Measurements from ENCODE around the gene TRIM13. TPM values are rescaled to one million over a fixed set of nuclear protein-coding genes. Genes with fewer than 3 reads are reported as not detected.
A peak's percentile ranks its signal among the peaks of the same experiment; 100 is the strongest.

Gene TRIM13
- total RNA-seq, 6 experiments from 2014 or later = 5.6 to 10.8 (median 7.3) TPM

DNA sequence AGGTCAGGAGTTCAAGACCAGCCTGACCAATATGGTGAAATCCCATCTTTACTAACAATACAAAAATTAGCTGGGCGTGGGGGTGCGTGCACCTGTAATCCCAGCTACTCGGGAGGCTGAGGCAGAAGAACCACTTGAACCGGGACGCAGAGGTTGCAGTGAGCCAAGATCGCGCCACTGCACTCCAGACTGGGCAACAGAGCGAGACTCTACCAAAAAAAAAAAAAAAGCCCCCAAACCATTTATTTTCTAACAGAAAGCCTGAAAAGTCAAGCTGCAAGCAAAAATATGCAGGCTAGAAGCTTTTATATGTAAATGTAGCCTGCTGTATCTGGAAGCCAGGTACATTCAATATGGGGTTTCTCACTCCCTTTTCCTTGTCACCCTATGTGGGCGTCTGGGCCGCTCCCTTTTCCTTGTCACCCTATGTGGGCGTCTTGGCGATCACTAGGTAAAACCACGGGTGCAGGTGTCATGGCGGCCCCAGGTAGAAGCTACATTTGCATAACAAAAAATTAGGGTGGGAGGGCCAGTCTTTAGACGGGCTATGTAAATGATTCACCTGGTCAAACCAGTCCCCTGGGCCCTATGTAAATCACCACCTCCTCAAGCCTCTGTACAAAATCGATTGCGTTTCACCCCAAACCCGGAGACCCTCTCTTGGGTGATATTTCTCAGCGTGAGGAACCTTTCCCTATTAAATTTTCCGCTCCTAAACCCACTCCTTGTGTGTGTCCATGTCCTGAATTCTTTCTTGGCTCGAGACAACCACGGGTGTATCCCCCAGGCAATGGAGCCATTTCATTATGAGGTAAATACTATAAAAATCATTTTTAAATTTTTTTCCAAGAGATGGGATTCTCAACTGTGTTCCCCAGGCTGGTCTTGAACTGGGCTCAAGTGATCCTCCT, 2.1 kb downstream of the TRIM13 start:
- H3K4me3 ChIP-seq = no peak overlapping the region
- H3K9me3 ChIP-seq = no peaks in the 10 kb centered on the region
- intact Hi-C loops (cut with DNase I) = no loop called here
- TF ChIP-seq, protein P1, sequence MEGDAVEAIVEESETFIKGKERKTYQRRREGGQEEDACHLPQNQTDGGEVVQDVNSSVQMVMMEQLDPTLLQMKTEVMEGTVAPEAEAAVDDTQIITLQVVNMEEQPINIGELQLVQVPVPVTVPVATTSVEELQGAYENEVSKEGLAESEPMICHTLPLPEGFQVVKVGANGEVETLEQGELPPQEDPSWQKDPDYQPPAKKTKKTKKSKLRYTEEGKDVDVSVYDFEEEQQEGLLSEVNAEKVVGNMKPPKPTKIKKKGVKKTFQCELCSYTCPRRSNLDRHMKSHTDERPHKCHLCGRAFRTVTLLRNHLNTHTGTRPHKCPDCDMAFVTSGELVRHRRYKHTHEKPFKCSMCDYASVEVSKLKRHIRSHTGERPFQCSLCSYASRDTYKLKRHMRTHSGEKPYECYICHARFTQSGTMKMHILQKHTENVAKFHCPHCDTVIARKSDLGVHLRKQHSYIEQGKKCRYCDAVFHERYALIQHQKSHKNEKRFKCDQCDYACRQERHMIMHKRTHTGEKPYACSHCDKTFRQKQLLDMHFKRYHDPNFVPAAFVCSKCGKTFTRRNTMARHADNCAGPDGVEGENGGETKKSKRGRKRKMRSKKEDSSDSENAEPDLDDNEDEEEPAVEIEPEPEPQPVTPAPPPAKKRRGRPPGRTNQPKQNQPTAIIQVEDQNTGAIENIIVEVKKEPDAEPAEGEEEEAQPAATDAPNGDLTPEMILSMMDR (IDR thresholded peaks at IDR 0.05) = no peak
- TF ChIP-seq POLR2A (IDR thresholded peaks at IDR 0.05) = no peak
- no peaks in the 10 kb centered on the region for H3K27me3 ChIP-seq
- DNase-seq = no peak
- no peak for ATAC-seq
- WGBS (ENCODE audit: insufficient coverage, low coverage, low lambda C conversion rate, missing lambda C conversion rate) = 79% methylated on average over 12 of the region's 22 CpGs
- peaks cover 0 to 12% (median 0%) of the 10 kb centered on the region in 4 donors for H3K36me3 ChIP-seq
- peak overlapping the region in 1 of 3 donors; percentile 90 for H3K27ac ChIP-seq
- H3K4me1 ChIP-seq = peaks cover 0 to 32% (median 6%) of the 10 kb centered on the region in 4 donors

DNA sequence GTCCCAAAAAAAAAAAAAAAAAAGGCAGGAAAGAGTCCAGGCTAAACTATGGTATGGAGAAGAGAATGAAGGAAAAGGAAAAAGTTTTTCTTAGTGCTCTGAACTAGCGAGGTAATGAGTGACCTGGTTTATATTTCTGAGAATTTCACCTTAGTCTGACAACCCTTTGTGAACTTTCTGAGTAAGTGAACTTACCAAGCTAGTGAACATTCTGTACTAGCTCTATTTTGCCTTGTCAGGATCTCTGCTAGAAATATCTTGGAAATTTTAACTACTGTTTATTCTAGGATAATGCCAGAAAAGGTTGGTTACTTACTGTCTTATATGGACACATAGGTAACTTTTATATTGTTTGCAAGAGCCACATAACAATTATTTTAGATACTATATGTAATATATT, 4.4 kb downstream of the TRIM13 start:
- H3K9me3 ChIP-seq = no peaks in the 10 kb centered on the region
- TF ChIP-seq, protein P1 (IDR thresholded peaks at IDR 0.05) = no peak
- TF ChIP-seq POLR2A (IDR thresholded peaks at IDR 0.05) = no peak
- no peak overlapping the region for H3K27ac ChIP-seq
- H3K4me1 ChIP-seq = peaks cover 0 to 35% (median 6%) of the 10 kb centered on the region in 4 donors
- H3K27me3 ChIP-seq = no peaks in the 10 kb centered on the region
- no peak overlapping the region for H3K4me3 ChIP-seq
- 25% methylated on average over 1 of the region's 1 CpG for WGBS (ENCODE audit: insufficient coverage, low coverage, low lambda C conversion rate, missing lambda C conversion rate)
- peaks cover 0 to 12% (median 0%) of the 10 kb centered on the region in 4 donors for H3K36me3 ChIP-seq
- no peak for DNase-seq
- intact Hi-C loops (cut with DNase I) = no loop called here
- ATAC-seq = no peak

DNA sequence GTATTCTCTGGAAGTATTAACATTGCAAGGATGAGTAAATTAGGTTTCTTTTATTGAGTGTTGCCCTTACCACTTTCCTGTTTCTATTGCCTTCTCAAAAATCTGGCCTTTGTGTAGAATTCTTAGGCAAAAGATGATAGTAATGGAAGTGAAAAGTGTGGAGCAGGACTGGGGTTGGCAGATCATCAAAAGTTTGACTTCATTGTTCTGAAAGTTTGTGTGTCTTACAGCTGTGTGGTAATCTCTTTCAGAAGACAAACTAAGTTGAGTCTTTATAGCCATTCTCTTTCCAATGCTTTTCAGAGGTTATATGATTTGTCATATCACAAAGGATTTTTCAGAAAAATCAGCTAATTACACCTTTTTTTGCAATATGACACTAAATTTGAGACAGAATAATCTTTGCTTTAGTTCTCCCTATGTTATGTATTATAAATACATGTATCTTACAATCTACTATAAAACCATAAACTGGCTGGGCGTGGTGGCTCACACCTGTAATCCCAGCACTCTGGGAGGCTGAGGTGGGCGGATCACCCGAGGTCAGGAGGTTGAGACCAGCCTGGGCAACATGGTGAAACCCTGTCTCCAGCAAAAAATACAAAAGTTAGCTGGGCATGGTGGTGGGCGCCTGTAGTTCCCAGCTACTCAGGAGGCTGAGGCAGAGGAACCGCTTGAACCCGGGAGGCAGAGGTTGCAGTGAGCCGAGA, 9.7 kb downstream of the TRIM13 start:
- intact Hi-C loops (cut with DNase I) = no loop called here
- no peaks in the 10 kb centered on the region for H3K9me3 ChIP-seq
- peaks cover 0 to 9% (median under 1%) of the 10 kb centered on the region in 4 donors for H3K36me3 ChIP-seq
- no peak for DNase-seq
- TF ChIP-seq POLR2A (IDR thresholded peaks at IDR 0.05) = no peak
- TF ChIP-seq, protein P1 (IDR thresholded peaks at IDR 0.05) = no peak
- H3K4me3 ChIP-seq = no peak overlapping the region
- WGBS (ENCODE audit: insufficient coverage, low coverage, low lambda C conversion rate, missing lambda C conversion rate) = 89% methylated on average over 6 of the region's 7 CpGs
- no peak overlapping the region for H3K27ac ChIP-seq
- peak in 2 of 4 donors; percentile 37 to 39 for ATAC-seq
- no peaks in the 10 kb centered on the region for H3K27me3 ChIP-seq
- H3K4me1 ChIP-seq = peaks cover 0 to 15% (median 0%) of the 10 kb centered on the region in 4 donors

DNA sequence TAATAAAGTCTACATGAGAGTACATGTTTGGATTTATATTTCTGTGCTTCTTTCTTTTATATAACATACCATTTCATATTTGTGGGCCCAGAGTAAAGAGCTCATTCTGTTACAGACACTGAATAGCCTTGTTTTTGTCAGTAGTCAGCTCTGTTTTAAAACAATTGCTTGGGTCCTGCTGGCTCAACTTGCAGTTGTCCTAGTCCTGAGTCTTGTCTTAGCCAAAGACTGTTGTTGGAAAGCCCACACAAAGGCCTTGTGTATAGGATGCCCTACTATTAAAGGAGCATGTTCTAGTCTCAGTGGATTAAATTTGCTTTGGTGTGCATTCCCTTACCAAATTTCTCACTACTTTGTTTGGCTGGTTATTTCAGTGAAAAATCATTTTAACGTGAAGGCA, 14.6 kb downstream of the TRIM13 start:
- DNase-seq (no peak), ATAC-seq (no peak)
- Histone ChIP-seq H3K9me3 (no peaks in the 10 kb centered on the region), H3K27me3 (no peaks in the 10 kb centered on the region), H3K27ac (no peak overlapping the region), H3K4me1 (no peaks in the 10 kb centered on the region), H3K36me3 (peaks cover 0 to 22% (median 7%) of the 10 kb centered on the region in 4 donors), H3K4me3 (no peak overlapping the region)
- TF ChIP-seq, protein P1 (IDR thresholded peaks at IDR 0.05) = no peak
- no peak for TF ChIP-seq POLR2A (IDR thresholded peaks at IDR 0.05)
- 83% methylated on average over 1 of the region's 1 CpG for WGBS (ENCODE audit: insufficient coverage, low coverage, low lambda C conversion rate, missing lambda C conversion rate)
- intact Hi-C loops (cut with DNase I) = no loop called here
